Transverse colon (tissue), 4 donors: Measurements from ENCODE around the gene KRT32. TPM values are rescaled to one million over a fixed set of nuclear protein-coding genes. Genes with fewer than 3 reads are reported as not detected.
A peak's percentile ranks its signal among the peaks of the same experiment; 100 is the strongest.

ENCODE experiments used
- DNase-seq: peaks from one replicate; pipeline ENCODE4 v3.0.0-alpha.2; 2019
- H3K27ac ChIP-seq, 4 donors: fragments of 200-600 bp; sonication (generic); 2 replicates each; pipeline ENCODE4 v1.5.1; 2016 to 2018; ENCODE audit warnings: inconsistent platforms in 4 of 4
- H3K27me3 ChIP-seq: fragments of 200-600 bp; sonication (generic); 2 replicates; pipeline ENCODE4 v1.5.1; 2017; ENCODE audit warnings: inconsistent platforms
- H3K36me3 ChIP-seq, 4 donors: fragments of 200-600 bp; sonication (generic); 2 replicates each; pipeline ENCODE4 v1.5.1; 2017 to 2019; ENCODE audit warnings: inconsistent platforms in 4 of 4
- H3K4me1 ChIP-seq, 4 donors: fragments of 200-600 bp; sonication (generic); 2 replicates each; pipeline ENCODE4 v1.5.1; 2017 to 2020; ENCODE audit warnings: inconsistent platforms in 4 of 4
- H3K4me3 ChIP-seq, 4 donors: fragments of 200-600 bp; sonication (generic); 1 replicate in 1 of 4; 2 replicates in 3 of 4; pipeline versions ENCODE4 v1.5.1 to v1.6.1; 2017 to 2019; ENCODE audit warnings: inconsistent platforms in 4 of 4
- H3K9me3 ChIP-seq, 2 donors: fragments of 200-600 bp; sonication (generic); 2 replicates each; pipeline ENCODE4 v1.5.1; 2017 to 2019; ENCODE audit warnings: inconsistent platforms in 2 of 2
- CTCF ChIP-seq, 5 experiments: fragments of 200-600 bp in 3 of 5; fragments of 450-650 bp in 2 of 5; sonication (generic) in 3 of 5; IDR thresholded peaks; 1 replicate in 2 of 5; 2 replicates in 3 of 5; pipeline ENCODE4 v1.5.1; 2016 to 2017; ENCODE audit warnings: antibody characterized with exemption in 5 of 5, inconsistent platforms in 3 of 5, mild to moderate bottlenecking in 2 of 5, moderate library complexity in 1 of 5
- EP300 ChIP-seq: sonication (generic); formaldehyde crosslinking; IDR thresholded peaks from one replicate; pipeline ENCODE4 v1.6.1; 2017; ENCODE audit warnings: antibody characterized with exemption, low read depth
- POLR2A ChIP-seq: fragments of 450-650 bp; IDR thresholded peaks from one replicate; pipeline ENCODE4 v1.6.1; 2016; ENCODE audit warnings: antibody characterized with exemption, mild to moderate bottlenecking, moderate library complexity
- POLR2AphosphoS5 ChIP-seq, 3 donors: sonication (generic); formaldehyde crosslinking; IDR thresholded peaks; one replicate each; pipeline ENCODE4 v1.6.1; 2016; ENCODE audit warnings: antibody characterized with exemption in 3 of 3
- WGBS, 2 donors: methylation state at CpG; one replicate each; pipeline ENCODE4 v1.1.5; 2018; ENCODE audit warnings: low coverage in 1 of 2; 5-methylcytosine and 5-hydroxymethylcytosine counted together
- in situ Hi-C, 4 donors: fragments of 200-750 bp; cut with MboI; loops; one replicate each; pipeline versions ENCODE4 v1.15.0 to v1.15.1; 2017; ENCODE audit warnings: low sequenced_read_pairs in 3 of 4, low pct_ligation_motif_present in 1 of 4, low pct_unique_long_range_greater_than_20kb in 1 of 4
- intact Hi-C: fragments of 100-400 bp; cut with DNase I; formaldehyde crosslinking; loops from one replicate; pipeline ENCODE4 v1.15.1; 2023; ENCODE audit warnings: low total_unique reads
- total RNA-seq, 4 donors: library from RNA; depleted of rRNA; stranded (reverse); fragments of >200 nt; gene quantifications; one replicate each; pipeline ENCODE4 v1.1.0, GENCODE V29; 2016

The KRT32 gene
- total RNA-seq, 4 donors from 2014 or later: not detected

- Histone ChIP-seq H3K4me1 (peaks cover 0 to 15% (median 8%) of the 10 kb centered on the region in 4 donors), H3K4me3 (no peak overlapping the region), H3K36me3 (no peaks in the 10 kb centered on the region), H3K9me3 (no peaks in the 10 kb centered on the region), H3K27me3 (no peaks in the 10 kb centered on the region), H3K27ac (no peak overlapping the region)
- no peak for TF ChIP-seq POLR2A
- TF ChIP-seq CTCF (IDR thresholded peaks at IDR 0.05): no peak
- no peak for TF ChIP-seq POLR2AphosphoS5 (IDR thresholded peaks at IDR 0.05)
- TF ChIP-seq EP300: no peak
- in situ Hi-C loops (no loop called here), intact Hi-C loops (no loop called here)
- WGBS, 2 donors: 57 to 68% methylated on average over 4 to 7 of the region's 7 CpGs
- no peak for DNase-seq
These were observed 45.5 kb upstream of the KRT32 start for GRCh38 chr17:41512546-41513167.

GRCh38 chr17:41511716-41512115, 44.5 kb upstream of the KRT32 start:
- peak overlapping the region in 2 of 4 donors; percentile 48 to 56 for H3K27ac ChIP-seq
- H3K4me3 ChIP-seq: no peak overlapping the region
- no peaks in the 10 kb centered on the region for H3K36me3 ChIP-seq
- intact Hi-C loops (no loop called here), in situ Hi-C loops (no loop called here)
- DNase-seq: no peak
- H3K27me3 ChIP-seq: no peaks in the 10 kb centered on the region
- 20 to 57% methylated on average over 1 to 10 of the region's 10 CpGs for WGBS, 2 donors
- no peak for TF ChIP-seq POLR2A
- TF ChIP-seq CTCF (IDR thresholded peaks at IDR 0.05): no peak
- TF ChIP-seq POLR2AphosphoS5 (IDR thresholded peaks at IDR 0.05): no peak
- no peak for TF ChIP-seq EP300
- no peaks in the 10 kb centered on the region for H3K9me3 ChIP-seq
- peaks cover 0 to 15% (median 8%) of the 10 kb centered on the region in 4 donors for H3K4me1 ChIP-seq

DNA sequence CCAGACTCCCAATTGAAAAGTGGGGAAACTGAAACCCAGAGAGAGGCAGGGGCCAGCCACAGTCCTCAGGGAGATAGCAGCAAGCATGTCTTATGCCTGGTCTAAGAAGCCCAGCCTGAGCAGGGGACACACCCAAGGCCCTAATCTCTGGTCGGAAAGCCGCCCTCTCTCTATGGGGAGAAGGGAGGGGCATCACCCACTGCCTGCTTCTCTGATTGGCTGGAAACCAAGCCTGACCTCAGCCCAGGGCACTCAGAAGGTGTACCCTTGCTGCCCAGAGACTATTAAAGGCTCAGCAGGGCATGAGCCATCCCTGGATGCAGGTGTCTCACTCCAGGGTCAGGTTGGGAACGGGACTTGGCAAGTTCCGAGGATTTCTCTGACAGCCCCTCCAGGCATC, 43.9 kb upstream of the KRT32 start:
- Histone ChIP-seq H3K9me3 (no peaks in the 10 kb centered on the region), H3K27ac (peak overlapping the region in 3 of 4 donors; percentile 48 to 56 (median 53)), H3K36me3 (no peaks in the 10 kb centered on the region), H3K4me3 (no peak overlapping the region), H3K4me1 (peaks cover 0 to 15% (median 8%) of the 10 kb centered on the region in 4 donors), H3K27me3 (no peaks in the 10 kb centered on the region)
- in situ Hi-C loops (no loop called here), intact Hi-C loops (no loop called here)
- no peak for TF ChIP-seq POLR2A
- TF ChIP-seq POLR2AphosphoS5 (IDR thresholded peaks at IDR 0.05): no peak
- TF ChIP-seq CTCF (IDR thresholded peaks at IDR 0.05): no peak
- no peak for TF ChIP-seq EP300
- WGBS, 2 donors: 40% methylated on average over 4 of the region's 4 CpGs; no CpG with 5 or more reads in 1 of the 2 donors
- peak; percentile 76 for DNase-seq

DNA sequence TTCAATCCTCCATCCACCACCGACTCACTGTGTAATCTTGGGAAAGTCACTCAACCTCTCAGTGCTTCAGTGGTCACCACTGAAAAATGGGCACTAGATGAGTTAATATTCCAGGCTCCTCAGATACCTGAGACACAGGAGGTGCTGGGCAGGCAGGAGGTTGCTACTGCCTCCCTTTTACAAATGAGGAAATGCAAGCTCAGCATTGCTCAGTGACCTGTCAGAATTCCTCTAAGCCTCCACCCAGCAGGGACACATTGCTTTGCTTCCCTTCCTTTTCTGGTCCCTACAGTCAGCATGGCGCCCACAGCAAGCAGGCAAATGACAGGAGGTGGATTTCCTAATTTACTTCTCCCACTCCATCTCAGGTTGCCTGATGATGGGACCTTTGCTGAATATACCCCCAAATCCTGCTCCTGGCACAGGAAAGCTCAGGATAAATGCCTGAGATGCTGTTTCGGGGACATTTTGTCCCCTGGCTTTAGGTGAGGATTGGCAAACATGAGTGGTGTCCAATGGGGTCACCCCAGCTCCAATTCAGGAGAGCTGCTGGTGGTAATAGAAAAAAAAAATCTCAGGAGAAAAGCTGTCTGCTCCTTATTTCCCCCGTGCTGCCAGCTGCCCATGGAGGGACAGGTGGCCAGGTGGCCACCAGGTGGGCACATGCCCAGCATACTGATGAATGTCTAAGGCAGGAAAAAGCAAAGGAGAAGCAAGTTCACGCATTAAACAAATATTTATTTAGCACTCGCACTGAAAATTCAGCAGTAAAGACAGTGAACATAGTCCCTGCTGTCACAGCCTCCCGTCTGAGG, 43.3 kb upstream of the KRT32 start:
- TF ChIP-seq POLR2AphosphoS5 (IDR thresholded peaks at IDR 0.05): no peak
- no peak for TF ChIP-seq POLR2A
- TF ChIP-seq CTCF (IDR thresholded peaks at IDR 0.05): no peak
- no peak for TF ChIP-seq EP300
- Histone ChIP-seq H3K27ac (peak overlapping the region in 3 of 4 donors; percentile 48 to 56 (median 53)), H3K36me3 (no peaks in the 10 kb centered on the region), H3K9me3 (no peaks in the 10 kb centered on the region), H3K27me3 (no peaks in the 10 kb centered on the region), H3K4me3 (no peak overlapping the region), H3K4me1 (peaks cover 0 to 15% (median 8%) of the 10 kb centered on the region in 4 donors)
- in situ Hi-C loops: no loop called here
- intact Hi-C loops: no loop called here
- WGBS, 2 donors: 33 to 61% methylated on average over 3 to 7 of the region's 7 CpGs
- DNase-seq: no peak
